ENCODE measurements around the gene GRIFIN.

The GRIFIN gene

GRCh38 chr7:2497500-2498336, 21.5 kb upstream of the GRIFIN start:
- no peak for DNase-seq

- no peak for DNase-seq
Measured at GRCh38 chr7:2497065-2497464, 20.9 kb upstream of the GRIFIN start.

GRCh38 chr7:2496375-2496774, 20.2 kb upstream of the GRIFIN start:
- DNase-seq: no peak

GRCh38 chr7:2495418-2496299, 19.5 kb upstream of the GRIFIN start:
- no peak for DNase-seq

GRCh38 chr7:2494191-2495130, 18.3 kb upstream of the GRIFIN start:
- DNase-seq: no peak

GRCh38 chr7:2493205-2494164, 17.3 kb upstream of the GRIFIN start:
- no peak for DNase-seq

DNA sequence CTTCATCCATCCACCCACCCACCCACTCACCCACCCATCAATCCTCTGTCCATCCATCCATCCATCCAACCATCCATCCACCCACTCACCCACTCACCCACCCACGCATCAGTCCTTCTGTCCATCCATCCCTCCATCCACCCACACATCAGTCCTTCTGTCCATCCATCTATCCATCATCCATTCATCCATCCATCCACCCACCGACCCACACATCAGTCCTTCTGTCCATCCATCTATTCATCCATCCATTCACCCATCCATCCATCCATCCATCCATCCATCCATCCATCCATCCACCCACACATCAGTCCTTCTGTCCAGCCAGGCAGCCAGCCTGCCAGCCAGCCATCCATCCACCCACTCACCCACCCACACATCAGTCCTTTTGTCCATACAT, 15.8 kb upstream of the GRIFIN start:
- no peak for DNase-seq

GRCh38 chr7:2490181-2490651, 14.0 kb upstream of the GRIFIN start:
- no peak for DNase-seq

- DNase-seq: no peak
Measured at GRCh38 chr7:2488681-2489080, 12.5 kb upstream of the GRIFIN start.

GRCh38 chr7:2488272-2488645, 12.1 kb upstream of the GRIFIN start:
- no peak for DNase-seq

GRCh38 chr7:2487586-2488271, 11.5 kb upstream of the GRIFIN start:
- DNase-seq: no peak

- no peak for DNase-seq
Measured at GRCh38 chr7:2484868-2485267, 8.7 kb upstream of the GRIFIN start.

GRCh38 chr7:2483494-2483893, 7.3 kb upstream of the GRIFIN start:
- no peak for DNase-seq

GRCh38 chr7:2482725-2483451, 6.7 kb upstream of the GRIFIN start:
- no peak for DNase-seq

GRCh38 chr7:2481195-2481594, 5.0 kb upstream of the GRIFIN start:
- no peak for DNase-seq

- no peak for DNase-seq
Measured at GRCh38 chr7:2480070-2480408, 3.8 kb upstream of the GRIFIN start.

DNA sequence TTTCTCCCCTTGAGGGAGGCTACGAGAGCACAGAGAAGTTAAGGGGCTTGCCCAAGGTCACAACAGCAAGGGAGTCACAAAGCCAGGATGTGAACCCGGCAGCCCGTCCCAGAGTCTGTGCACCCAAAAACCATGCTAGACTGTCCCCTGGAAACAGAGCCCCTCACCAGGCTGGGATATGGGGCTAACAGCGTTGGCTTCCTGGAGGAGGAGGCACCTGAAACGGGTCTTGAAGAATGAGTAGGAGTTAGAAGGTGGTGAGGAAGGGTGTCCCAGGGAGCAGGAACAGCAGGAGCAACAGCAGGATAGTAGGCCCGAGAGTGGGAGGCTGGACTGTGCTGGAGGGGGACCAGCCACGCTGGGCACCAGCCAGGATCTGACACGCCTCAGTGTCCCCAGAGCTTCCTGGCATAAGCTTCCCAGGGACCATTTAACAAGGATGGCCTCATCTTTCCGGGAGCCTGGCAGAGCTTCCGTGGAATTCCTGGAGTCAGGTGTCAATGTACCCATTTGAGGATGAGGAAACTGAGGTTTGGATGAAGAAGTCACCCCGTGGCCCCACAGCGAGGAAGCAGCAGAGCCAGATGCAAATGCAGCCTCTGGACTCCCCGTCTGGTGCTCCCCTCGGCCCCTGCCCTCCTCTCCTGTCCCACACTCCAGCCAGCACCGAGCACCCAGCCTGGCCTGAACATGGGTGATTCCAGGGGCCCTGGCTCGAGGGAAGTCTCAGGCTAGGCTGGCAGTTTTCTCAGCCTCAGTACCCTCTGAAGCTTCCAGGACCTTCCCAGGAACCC, 3.3 kb upstream of the GRIFIN start:
- DNase-seq: no peak

DNA sequence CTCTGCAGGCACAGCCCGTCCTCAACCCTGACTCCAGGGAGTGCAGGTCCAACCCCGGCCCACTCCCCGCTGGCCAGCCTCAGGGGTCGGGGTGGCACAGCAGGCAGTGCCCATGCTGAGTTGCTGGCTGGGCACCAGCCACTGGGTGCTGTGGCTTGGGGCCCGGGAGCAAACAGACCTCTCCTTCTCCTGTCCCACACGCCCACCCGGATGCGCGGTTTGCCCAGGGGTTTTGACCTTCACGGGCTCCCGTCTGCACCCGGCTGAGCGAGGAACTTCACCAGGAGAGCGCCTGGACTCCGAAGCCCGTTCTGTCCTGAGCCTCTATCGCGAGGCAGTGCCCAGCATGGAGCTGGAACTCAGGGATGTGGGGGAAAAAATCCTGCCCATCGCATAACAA, 2.6 kb upstream of the GRIFIN start:
- no peak for DNase-seq

DNA sequence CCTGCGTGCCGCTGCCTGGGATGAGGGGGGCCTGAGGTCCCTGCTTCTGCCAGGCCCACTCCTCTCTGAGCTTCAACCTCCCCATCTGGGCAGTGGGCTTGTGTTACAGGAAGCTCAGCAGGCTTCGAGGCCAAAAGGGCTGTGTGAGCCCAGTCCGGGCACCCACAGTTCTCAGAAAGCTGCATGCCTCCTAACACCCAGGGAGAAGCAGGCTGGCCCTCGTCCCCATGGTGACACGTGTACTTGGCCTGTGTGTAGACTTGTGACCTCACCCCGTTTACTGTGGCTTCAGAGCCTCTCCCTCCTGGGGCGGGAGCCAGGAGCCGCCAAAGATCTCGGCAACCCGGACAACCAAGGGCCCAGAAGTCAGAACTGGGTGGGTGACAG, 2.2 kb upstream of the GRIFIN start:
- no peak for DNase-seq
